RKO (cell line): Measurements from ENCODE around the gene SPATA31C2.
"Not testable (repeated sequence)": the region's sequence is repeated elsewhere in the genome, so short reads cannot be mapped to it uniquely, and the experiment has no call there.

Source experiments
- DNase-seq: peaks from one replicate; pipeline ENCODE4 v3.0.0-alpha.2; 2016; ENCODE audit warnings: low spot score

The SPATA31C2 gene

GRCh38 chr9:88138375-88138774 is at the start of gene SPATA31C2:
Gene SPATA31C2, minus strand, starts transcription at chr9:88138475. Its CDS starts 29 bp downstream, at chr9:88138446.
- not testable (repeated sequence) for DNase-seq

- DNase-seq: no peak
These were observed 49.4 kb upstream of the SPATA31C2 start for GRCh38 chr9:88187631-88188030.

GRCh38 chr9:88186495-88187110 is 48.3 kb upstream of the SPATA31C2 start:
- DNase-seq: no peak

- no peak for DNase-seq
These were observed 46.7 kb upstream of the SPATA31C2 start for GRCh38 chr9:88184976-88185375.

DNA sequence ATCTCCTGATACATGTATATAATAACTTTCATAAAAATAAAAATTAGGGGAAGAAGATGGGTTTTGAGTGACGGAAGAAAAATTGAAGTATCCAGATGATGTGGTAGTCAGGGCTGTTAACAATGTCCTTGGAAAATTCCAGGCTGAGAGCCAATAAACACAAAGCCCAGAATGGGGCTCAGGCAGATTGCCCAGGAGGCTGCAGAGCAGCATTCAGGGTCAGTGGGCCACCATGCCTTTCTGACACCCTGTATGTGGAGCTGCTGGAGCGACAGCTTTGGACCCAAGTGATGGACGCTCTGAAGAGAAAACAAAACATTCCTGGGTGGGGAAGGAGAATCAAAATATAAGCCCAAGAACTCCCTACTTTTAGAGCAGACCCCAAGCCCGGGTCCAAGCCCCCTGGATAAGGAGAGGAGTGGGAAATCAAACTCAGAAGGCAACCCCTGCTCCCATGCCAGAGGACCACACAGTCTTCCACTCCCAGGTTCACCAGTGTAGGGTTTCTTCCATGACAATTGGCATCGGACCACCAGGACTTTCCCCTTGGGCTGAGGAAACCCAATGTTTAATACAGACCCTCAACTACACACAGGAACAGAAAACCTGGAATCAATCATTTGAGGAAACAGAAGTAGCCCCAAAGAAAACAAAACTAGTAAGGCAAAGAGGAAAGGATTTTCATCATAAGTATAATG is 45.7 kb upstream of the SPATA31C2 start:
- DNase-seq: no peak

DNA sequence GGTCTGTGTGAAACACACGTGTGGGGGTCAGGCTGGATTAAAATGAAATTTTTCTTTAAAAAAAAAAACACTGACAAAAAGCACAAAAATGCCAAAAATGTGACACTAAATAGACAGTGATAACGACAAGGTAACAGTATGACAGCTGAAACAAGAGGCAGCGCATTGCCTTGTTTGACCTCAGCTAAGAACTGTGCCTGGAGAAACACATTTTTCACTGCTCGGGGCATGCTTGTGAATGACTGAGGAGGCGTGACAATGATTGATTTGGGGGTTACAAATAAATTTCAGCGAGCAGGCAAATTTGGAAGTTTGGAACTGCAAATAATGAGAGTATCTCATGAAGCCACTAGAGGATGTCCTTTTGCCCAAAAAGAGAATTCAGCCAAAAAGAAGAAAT is 44.2 kb upstream of the SPATA31C2 start:
- no peak for DNase-seq

- no peak for DNase-seq
These were observed 41.9 kb upstream of the SPATA31C2 start for GRCh38 chr9:88180081-88180765.

GRCh38 chr9:88179062-88179521 is 40.8 kb upstream of the SPATA31C2 start:
- DNase-seq: no peak

- no peak for DNase-seq
These were observed 40.4 kb upstream of the SPATA31C2 start for GRCh38 chr9:88178641-88179040.

DNA sequence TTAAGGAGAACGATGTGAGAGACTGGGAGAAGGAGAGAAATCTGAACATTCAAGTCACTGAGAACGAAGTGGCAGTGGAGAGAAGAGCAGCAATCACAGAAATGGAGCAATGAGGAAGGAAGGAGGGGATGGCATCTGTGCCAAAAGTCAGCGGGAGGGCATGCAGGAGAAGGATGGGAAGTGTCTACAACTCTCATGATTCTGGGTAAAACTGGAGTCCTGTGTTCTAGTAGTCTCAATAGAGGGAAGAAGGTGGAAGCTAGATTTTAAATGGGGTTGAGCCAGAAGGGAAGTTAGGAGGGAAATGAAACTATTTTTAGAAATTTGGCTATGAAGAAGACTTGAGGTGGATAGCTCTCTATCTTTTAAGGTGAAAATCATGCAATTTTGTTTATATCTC is 39.1 kb upstream of the SPATA31C2 start:
- no peak for DNase-seq

- no peak for DNase-seq
These were observed 36.0 kb upstream of the SPATA31C2 start for GRCh38 chr9:88174324-88174723.

GRCh38 chr9:88173378-88173999 is 35.2 kb upstream of the SPATA31C2 start:
- peak; percentile 80 for DNase-seq

DNA sequence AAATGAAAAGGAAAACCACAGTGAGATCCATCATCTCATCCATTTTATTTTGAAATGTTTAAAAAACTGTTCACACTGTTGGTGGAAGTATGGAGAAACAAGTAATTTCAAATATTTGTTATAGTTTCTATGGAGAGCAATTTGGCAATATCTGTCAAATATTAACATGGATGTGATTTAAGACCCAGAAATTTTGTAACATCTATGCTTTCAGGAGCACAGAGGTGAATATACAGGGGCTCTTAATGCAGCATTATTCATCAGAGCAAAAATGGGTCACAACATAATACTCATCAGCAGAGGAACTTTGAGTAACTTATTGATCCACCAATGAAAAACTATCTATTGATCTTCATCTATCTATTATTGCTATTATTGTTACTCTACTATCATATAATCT is 31.4 kb upstream of the SPATA31C2 start:
- no peak for DNase-seq

DNA sequence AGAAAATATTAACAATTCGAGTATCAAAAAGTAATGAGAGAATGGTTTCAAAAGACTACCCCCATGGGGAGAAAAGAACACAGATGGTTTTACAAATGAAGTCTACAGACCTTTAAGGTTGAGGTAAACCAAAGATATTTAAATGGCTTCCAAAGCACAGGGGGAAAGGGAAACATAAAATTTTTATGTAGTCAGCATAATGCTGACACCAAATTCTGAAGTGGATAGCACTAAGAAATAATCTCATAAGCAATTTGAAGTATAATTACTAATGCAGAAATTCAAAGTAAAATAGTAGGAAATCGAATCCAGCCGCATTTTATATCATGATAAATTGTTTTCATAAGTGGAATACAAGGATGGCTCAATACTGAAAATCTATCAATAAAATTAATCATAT is 30.3 kb upstream of the SPATA31C2 start:
- no peak for DNase-seq

- DNase-seq: no peak
These were observed 28.4 kb upstream of the SPATA31C2 start for GRCh38 chr9:88166660-88167059.

- DNase-seq: no peak
These were observed 26.6 kb upstream of the SPATA31C2 start for GRCh38 chr9:88164850-88165249.

- no peak for DNase-seq
These were observed 22.9 kb upstream of the SPATA31C2 start for GRCh38 chr9:88161144-88161543.

GRCh38 chr9:88143957-88144625 is 5.8 kb upstream of the SPATA31C2 start:
- no peak for DNase-seq

- DNase-seq: no peak
These were observed 4.9 kb upstream of the SPATA31C2 start for GRCh38 chr9:88143179-88143578.

- DNase-seq: not testable (repeated sequence)
These were observed 4.7 kb downstream of the SPATA31C2 start for GRCh38 chr9:88133552-88133951.

DNA sequence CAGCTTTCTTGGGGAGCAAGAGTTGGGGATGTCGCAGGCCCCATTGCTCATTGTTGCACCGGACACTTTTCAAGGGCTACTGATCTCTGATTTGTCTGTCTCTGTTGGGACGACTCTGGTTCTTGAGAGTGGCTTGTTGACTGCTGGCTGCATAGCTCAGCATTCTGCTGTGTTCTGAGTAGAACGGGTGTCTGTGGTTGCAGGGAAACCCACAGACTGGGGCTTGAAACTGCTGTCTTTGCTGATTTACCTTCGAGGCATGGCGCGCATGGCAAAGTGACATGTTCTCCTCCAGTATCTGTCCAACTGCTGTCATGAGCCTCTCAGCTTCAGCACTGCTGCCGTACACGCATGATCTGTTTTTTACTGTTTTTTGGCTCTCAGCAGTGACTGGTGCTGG is 8.7 kb downstream of the SPATA31C2 start:
- not testable (repeated sequence) for DNase-seq

DNA sequence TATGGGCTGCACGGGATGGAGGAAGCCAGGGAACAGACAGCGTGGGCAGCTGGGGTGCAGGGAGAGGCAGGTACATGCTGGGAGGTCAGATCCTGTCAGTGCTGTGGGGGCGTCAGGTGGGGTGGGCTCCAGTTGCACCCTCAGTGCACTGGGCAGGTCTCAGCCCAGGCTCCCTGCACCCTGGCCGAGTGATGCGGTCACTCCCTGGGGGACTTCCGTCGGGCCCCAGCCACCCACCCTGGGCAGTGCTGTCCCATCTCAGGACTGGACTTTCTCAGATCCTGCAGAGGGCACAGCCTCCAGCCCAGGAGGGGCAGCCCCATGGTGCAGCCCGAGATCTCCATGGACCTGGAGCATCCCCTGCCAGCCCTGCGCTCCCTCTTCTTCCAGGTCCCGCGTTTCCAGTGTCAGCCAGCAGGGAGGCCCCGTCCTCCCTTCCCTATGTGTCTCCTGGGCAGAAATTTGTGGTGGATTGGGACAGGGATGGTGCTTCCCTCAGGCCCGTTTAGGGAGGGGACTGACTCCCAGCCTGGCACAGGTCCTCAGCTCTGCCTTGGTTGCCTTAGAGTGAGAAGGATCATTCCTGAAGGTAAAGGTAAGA is 10.5 kb downstream of the SPATA31C2 start:
- not testable (repeated sequence) for DNase-seq
